ENCODE results near the gene TRNAU1AP.
"Not testable (repeated sequence)": the region's sequence is repeated elsewhere in the genome, so short reads cannot be mapped to it uniquely, and the experiment has no call there.

TRNAU1AP gene

DNA sequence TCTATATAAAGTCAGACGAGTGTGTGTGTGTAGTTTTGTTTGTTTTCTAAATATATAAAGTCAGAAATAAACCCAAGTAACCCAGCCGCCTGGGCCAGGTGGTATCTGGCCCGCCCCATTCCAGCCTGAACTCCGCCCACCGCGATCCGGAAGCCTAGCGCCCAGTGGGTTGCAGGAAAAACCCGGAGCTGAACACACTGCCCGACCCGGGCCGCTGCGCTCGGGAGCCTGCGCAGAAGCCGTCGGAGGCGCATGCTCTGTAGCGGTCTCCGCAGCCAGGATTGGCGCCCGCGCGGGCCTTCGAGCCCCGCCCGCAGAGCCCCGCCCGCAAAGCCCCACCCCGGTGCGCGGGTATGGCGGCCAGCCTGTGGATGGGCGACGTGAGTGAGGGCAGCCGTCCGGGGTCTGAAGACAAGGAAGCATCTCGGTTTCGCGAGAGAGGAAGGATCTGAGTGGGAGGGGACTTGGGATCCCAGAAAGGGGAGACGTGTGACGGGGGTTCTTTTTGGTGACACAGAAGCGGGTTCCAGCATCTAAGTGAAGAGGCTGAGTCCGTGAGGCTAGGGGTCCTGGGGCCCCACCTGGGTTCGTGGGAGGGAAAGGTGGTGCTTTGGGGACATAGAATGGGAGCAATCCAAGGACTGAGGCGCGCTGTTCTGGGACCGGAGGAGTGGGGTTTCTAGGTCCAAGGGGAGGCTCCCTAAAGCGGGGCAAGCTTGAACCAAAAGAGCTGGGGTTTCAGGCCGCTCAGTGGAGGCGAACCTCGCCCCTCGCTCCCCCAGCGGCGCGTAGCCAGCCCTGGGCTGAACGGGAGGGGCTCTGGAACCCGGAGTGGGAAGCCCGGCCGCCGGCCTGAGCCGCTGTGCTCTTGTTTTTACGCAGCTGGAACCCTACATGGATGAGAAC is at the start of gene TRNAU1AP:
Gene TRNAU1AP, plus strand, starts transcription at position 328 of the 906 bp plus-strand sequence. Its CDS starts 26 bp downstream, at position 354.
- peak; percentile 98 for DNase-seq

- no peak for DNase-seq
Measured at GRCh38 chr1:28503117-28503516, 49.8 kb upstream of the TRNAU1AP start.

- DNase-seq: peak; percentile 98
Measured at GRCh38 chr1:28505406-28506187, 47.3 kb upstream of the TRNAU1AP start, which contains the start of gene RCC1. Gene RCC1, plus strand, starts transcription at chr1:28506043. Its CDS starts 23,824 bp downstream, at chr1:28529867.

- DNase-seq: no peak
Measured at GRCh38 chr1:28506907-28507246, 46.0 kb upstream of the TRNAU1AP start.

DNA sequence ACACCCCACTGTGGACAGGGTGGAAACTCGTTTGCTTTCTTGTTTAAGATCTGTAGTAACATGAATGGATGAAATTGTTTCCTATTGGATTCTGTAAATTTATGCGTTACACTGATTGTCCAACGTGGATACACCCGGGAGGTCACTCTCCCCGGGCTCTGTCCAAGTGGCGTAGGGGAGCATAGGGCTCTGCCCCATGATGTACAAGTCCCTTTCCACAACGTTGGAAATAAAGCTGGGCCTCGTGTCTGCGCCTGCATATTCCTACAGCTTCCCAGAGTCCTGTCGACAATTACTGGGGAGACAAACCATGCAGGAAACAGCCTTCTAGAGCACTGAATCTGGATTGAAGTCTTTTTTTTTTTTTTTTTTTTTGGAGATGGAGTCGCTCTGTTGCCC is 45.6 kb upstream of the TRNAU1AP start:
- no peak for DNase-seq

DNA sequence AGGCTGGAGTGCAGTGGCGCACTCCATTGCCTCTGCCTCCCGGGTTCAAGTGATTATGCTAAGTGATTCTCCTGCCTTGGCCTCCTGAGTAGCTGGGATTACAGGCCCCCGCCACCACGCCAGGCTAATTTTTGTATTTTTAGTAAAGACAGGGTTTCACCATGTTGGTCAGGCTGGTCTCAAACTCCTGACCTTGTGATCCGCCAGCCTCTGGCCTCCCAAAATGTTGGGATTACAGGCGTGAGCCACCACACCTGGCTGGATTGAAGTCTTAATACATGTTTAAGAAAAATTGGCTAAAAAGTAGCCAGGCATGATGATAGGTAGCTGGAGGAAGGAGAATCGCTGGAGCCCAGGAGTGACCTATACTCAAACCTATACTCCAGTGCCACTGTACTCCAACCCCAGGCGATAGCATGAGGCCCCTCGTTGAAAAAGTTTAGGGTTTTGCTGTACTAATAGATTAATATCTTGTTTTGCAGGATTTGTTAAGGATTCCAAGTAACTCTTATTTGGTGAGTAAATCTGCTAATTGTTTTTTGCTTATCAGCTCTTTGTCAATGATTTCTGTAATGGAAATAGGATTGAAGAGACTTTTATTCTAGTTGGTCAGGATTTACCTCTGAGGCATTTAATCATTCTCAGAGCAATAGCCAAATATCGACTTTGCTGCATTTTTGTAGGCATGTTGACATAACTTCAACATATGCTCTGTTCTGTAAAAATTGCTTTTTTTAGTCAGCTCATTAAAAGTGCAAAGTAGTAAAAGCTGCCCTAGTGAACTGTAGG is 45.0 kb upstream of the TRNAU1AP start:
- no peak for DNase-seq

DNA sequence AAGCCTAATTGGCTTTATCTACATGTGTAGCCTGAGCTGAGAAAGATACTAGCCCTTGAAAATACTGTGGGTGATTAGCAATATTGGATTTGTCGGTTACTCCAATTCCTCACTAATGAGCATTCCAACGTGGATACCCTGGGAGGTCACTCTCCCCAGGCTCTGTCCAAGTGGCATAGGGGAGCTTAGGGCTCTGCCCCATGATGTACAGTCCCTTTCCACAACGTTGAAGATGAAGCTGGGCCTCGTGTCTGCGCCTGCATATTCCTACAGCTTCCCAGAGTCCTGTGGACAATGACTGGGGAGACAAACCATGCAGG is 44.5 kb upstream of the TRNAU1AP start:
- no peak for DNase-seq

GRCh38 chr1:28509705-28510272 is 43.1 kb upstream of the TRNAU1AP start:
- DNase-seq: no peak

DNA sequence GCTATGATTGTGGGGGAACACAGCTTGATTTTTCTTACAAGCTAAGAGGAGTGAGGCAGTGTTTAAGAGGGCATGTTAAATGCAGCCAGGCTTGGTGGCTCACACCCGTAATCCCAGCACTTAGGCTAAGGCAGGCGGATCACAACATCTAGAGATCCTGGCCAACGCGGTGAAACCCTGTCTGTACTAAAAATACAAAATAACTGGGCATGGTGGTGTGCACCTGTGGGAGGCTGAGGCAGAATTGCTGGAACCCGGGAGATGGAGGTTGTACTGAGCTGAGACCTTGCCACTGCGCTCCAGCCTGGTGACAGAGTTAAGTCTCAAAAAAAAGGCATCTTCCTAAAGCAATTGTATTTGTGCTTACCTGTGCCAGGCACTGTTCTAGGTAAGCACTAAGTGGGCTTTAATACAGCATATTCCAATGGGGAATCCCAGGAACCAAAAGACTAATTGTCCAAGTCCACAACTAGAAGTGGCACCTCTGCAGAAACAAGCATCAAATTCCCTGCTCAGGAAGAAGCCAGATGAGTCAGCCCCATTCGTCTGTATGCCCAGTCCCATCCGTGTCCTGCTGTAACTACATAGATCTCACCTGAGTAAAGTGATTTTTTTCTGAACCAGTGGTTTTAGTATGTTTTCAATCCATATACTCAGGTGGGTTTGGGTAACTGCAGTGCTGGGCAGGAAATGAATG is 42.5 kb upstream of the TRNAU1AP start:
- no peak for DNase-seq

GRCh38 chr1:28510970-28511440 is 41.9 kb upstream of the TRNAU1AP start:
- no peak for DNase-seq

DNA sequence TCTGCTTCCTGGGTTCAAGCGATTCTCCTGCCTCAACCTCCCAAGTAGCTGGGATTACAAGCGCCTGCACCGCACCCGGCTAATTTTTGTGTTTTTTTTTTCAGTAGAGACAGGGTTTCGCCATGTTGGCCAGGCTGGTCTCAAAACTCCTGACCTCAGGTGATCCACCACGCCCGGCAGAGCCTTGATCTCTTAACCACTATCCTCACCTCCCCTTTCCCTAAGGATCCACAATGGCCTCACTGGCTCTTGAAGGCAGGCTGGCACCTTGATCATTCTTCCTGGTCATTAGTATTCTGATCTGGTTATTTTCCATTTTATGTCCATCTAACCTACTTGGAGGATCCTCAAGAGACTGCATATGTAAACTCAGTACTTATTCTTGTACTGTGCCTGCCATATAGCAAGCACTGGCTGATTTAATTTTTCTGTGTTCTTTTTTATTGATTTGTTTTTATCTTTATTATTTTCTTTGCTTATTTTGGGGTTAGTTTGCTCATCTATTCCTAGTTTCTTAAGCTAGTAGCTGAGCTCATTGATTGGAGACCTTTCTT is 40.8 kb upstream of the TRNAU1AP start:
- no peak for DNase-seq

DNA sequence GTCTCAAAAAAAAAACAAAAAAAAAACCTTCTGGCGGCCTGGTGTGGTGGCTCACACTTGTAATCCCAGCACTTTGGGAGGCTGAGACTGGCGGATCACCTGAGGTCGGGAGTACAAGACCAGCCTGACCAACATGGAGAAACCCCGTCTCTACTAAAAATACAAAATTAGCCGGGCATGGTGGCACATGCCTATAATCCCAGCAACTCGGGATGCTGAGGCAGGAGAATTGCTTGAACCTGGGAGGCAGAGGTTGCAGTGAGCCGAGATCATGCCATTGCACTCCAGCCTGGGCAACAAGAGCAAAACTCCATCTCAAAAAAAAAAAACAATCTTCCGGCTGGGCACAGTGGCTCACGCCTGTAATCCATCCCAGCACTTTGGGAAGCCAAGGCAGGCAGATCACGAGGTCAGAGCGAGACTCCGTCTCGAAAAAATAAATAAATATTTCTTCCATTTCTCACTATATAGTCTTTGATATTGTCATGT is 38.4 kb upstream of the TRNAU1AP start:
- not testable (repeated sequence) for DNase-seq

GRCh38 chr1:28516518-28516956 is 36.3 kb upstream of the TRNAU1AP start:
- DNase-seq: no peak

DNA sequence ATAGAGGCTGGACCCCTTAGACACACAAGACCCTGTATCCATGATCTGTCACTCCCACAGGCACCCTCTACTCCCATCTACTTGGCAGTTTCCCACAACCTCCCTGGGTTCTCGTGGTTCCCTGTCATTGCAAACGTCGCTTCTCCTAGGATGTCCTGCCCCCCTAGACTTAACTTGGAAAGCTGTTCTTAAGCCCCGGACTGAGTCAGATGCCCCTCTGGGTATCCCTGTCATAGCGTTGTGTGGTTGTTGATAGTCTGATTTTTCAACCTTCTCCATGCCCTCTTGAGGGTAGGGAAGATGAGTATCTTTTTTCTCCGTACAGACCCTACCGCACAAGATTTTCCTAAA is 35.3 kb upstream of the TRNAU1AP start:
- no peak for DNase-seq

DNA sequence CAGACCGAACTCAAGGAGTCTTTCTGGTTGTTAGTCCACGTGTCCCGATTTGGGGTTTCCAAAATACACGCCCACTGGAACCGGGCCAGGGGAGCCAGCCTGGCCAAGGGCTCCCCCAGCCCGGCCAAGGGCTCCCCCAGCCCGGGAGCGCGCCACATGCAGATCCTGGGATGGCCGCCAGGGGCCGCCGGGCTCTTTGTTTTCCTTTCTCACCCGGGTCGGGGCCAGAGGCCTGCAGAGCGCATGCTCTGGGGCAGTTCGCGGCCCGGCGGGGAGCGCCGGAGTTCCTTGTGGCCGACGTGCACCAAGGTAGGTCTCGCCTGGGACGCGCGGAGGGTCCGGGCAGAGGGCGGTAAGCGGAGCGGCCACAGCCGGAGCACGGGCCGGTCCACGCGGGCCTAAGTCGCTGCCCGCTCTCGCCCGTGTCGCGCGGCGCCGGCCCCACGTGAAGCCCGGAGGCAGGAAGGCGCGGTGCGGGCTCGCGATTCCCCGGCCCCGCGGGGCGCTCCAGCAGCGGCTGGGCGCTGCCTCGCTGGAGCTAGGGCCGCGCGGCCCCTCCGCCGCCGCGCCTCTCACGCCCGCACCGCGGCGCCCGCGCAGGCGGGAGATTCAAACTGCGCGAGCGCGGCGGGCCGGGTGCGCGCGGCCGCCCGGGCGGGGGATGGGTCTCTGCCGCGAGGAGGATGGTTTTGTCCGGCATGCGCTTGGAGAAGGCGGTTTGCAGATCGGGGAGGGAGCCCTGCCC is 34.7 kb upstream of the TRNAU1AP start:
- DNase-seq: peak; percentile 90

GRCh38 chr1:28518745-28519341 is 34.0 kb upstream of the TRNAU1AP start:
- DNase-seq: peak; percentile 37

GRCh38 chr1:28519946-28520725 is 32.7 kb upstream of the TRNAU1AP start:
- no peak for DNase-seq

DNA sequence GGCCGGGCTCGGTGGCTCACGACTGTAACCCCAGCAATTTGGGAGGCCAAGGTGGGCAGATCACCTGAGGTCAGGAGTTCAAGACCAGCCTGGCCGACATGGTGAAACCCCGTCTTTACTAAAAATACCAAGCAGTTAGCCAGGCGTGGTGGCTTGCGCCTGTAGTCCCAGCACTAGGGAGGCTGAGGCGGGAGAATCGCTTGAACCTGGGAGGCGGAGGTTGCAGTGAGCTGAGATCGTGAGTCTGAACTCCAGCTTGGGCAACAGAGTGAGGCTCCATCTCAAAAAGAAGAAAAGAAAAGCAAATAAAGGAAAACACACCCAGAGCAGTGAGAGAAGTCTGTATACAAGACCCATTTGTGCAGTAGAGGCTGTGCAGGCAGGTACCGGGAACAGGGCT is 32.1 kb upstream of the TRNAU1AP start:
- not testable (repeated sequence) for DNase-seq

DNA sequence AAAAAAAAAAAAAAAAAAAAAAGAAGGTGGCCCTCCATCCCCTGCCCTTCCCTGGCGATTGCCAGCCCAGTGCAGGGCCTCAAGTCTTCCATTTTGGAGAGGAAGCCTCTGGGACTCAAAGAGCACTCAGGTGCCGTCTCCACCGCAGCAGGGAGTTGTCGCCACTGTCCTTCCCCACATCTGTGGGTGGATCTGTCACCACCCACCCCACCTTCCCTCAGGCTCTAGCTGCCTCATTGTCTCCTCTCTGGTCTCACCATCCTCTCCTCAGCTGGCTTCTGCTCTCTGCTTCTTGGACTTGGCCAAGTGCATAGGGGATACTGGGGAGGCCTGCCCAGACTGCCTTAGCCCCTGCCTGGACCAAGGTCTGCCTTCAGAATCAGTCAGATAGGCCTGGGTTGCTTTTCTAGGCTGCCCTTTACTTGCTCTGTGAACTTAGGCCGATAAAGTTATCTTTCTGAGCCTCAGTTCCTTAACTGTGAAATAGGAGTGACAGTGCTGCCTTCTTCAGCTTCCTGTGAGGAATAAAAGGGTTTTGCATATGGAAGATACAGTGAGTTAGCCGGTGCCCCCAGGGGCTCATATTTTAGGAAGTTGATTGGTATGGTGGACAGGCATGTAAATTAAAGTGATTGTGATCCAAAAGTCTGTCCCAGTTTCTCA is 31.3 kb upstream of the TRNAU1AP start:
- no peak for DNase-seq

Measured in CD4-positive, alpha-beta T cell treated with Interleukin-21 for 1 hour (primary cell).